Renal cortical epithelial cell (primary cell): ENCODE measurements around the gene PRR14. TPM values are rescaled to one million over a fixed set of nuclear protein-coding genes. Genes with fewer than 3 reads are reported as not detected.
A peak's percentile ranks its signal among the peaks of the same experiment; 100 is the strongest.

Experiments used
- DNase-seq: peaks from one replicate; pipeline ENCODE4 v3.0.0-alpha.2; 2011; ENCODE audit warnings: low read depth
- total RNA-seq: library from RNA; depleted of rRNA; stranded (reverse); fragments of >200 nt; gene quantifications from 2 replicates; pipeline ENCODE4 v1.2.3, GENCODE V29; 2014

Gene PRR14
- total RNA-seq, 1 donor from 2014 or later, result 10.0 TPM

GRCh38 chr16:30659507-30660423 lies 9.0 kb downstream of the PRR14 start:
- no peak for DNase-seq

- DNase-seq, result peak; percentile 52
Observed at GRCh38 chr16:30660424-30661261, 9.9 kb downstream of the PRR14 start.

- no peak for DNase-seq
Observed at GRCh38 chr16:30662449-30662848, 11.7 kb downstream of the PRR14 start.

- no peak for DNase-seq
Observed at GRCh38 chr16:30663038-30663437, 12.3 kb downstream of the PRR14 start.

- DNase-seq, result no peak
Observed at GRCh38 chr16:30663820-30664219, 13.1 kb downstream of the PRR14 start.

GRCh38 chr16:30664616-30665109 lies 13.9 kb downstream of the PRR14 start:
- no peak for DNase-seq

- DNase-seq, result no peak
Observed at GRCh38 chr16:30665155-30665829, 14.5 kb downstream of the PRR14 start.

GRCh38 chr16:30665830-30666190 lies 15.1 kb downstream of the PRR14 start:
- no peak for DNase-seq

GRCh38 chr16:30666681-30667080 lies 15.9 kb downstream of the PRR14 start:
- no peak for DNase-seq

GRCh38 chr16:30667361-30667905 lies 16.7 kb downstream of the PRR14 start:
- no peak for DNase-seq

GRCh38 chr16:30668393-30668792 lies 17.6 kb downstream of the PRR14 start:
- no peak for DNase-seq

- no peak for DNase-seq
Observed at GRCh38 chr16:30669026-30669902, 18.5 kb downstream of the PRR14 start.

- no peak for DNase-seq
Observed at GRCh38 chr16:30669903-30670824, 19.4 kb downstream of the PRR14 start.

- DNase-seq, result no peak
Observed at GRCh38 chr16:30675143-30675542, 24.4 kb downstream of the PRR14 start.

GRCh38 chr16:30677931-30678585 lies 27.3 kb downstream of the PRR14 start:
- DNase-seq, result no peak

- no peak for DNase-seq
Observed at GRCh38 chr16:30678586-30678970, 27.8 kb downstream of the PRR14 start.

- DNase-seq, result no peak
Observed at GRCh38 chr16:30680326-30680725, 29.6 kb downstream of the PRR14 start.

GRCh38 chr16:30688701-30689100 lies 37.9 kb downstream of the PRR14 start:
- no peak for DNase-seq

GRCh38 chr16:30691907-30692306 lies 41.1 kb downstream of the PRR14 start:
- no peak for DNase-seq
